ENCODE measurements around the gene TSPAN11.

Gene TSPAN11

DNA sequence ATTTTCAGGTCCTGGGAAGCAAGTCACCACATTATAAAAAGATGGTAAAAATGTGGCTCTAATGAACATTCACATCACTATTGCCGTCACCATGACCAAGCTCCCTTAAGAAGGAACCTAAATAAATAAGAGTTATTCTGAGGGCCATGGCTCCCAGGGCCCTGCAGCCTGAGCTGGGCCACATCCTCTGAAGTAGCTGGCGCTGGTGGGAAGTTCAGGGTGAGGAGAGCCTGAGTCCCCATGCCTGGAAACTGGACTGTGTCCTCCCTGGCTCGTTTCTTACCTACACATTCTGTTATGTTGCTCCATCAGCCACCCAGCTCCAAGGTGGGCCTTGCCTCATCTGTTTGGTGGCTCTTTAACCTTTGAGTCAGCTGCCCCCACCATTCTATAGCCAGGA, 42.5 kb downstream of the TSPAN11 start:
- no peak overlapping the region for H3K4me3 ChIP-seq (replicated peaks; ENCODE audit: low read depth, low read length)
- TF ChIP-seq, protein P1, sequence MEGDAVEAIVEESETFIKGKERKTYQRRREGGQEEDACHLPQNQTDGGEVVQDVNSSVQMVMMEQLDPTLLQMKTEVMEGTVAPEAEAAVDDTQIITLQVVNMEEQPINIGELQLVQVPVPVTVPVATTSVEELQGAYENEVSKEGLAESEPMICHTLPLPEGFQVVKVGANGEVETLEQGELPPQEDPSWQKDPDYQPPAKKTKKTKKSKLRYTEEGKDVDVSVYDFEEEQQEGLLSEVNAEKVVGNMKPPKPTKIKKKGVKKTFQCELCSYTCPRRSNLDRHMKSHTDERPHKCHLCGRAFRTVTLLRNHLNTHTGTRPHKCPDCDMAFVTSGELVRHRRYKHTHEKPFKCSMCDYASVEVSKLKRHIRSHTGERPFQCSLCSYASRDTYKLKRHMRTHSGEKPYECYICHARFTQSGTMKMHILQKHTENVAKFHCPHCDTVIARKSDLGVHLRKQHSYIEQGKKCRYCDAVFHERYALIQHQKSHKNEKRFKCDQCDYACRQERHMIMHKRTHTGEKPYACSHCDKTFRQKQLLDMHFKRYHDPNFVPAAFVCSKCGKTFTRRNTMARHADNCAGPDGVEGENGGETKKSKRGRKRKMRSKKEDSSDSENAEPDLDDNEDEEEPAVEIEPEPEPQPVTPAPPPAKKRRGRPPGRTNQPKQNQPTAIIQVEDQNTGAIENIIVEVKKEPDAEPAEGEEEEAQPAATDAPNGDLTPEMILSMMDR (IDR thresholded peaks at IDR 0.05; ENCODE audit: low read length, missing control alignments) = no peak
- no peak for DNase-seq (ENCODE audit: low read depth)

DNA sequence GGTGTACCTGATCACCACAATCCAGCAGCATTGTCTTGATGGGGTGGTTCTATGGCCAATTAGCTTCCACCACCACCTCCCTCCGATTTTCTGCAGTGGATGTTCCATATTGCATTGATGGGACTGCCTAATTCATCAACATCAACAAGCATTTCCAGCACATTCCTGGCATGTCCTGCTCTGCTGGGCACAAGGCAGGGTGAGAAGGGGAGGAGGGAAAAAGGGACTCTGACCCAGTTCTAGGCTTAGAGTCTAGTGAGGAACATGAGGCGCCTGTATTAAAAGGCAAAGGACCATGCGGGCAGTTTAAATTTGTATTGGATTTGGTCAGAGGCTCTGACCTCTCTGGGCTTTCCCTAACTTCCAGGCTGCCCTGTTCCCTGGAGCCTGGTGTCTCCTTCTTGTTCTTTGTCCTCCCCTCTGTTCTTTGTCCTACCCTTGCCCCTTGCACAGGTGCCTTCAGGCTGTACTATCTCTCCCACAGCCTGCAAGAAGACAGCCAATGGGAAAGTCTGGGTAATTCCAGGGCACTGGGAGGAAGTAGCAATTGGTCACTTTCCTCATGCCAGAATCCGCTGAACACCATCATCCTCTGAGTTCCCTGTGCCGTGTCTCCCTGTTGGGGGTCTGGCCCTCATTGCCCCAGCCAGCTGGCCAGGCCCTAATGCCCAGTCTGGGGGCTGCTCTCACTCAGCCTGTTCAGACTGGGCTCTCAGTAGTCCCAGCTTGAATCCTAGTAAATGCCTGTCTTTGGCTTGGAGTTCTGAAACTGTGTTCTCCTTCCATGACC, 43.3 kb downstream of the TSPAN11 start:
- DNase-seq (ENCODE audit: low read depth) = no peak
- TF ChIP-seq, protein P1 (IDR thresholded peaks at IDR 0.05; ENCODE audit: low read length, missing control alignments) = no peak
- H3K4me3 ChIP-seq (replicated peaks; ENCODE audit: low read depth, low read length) = no peak overlapping the region

DNA sequence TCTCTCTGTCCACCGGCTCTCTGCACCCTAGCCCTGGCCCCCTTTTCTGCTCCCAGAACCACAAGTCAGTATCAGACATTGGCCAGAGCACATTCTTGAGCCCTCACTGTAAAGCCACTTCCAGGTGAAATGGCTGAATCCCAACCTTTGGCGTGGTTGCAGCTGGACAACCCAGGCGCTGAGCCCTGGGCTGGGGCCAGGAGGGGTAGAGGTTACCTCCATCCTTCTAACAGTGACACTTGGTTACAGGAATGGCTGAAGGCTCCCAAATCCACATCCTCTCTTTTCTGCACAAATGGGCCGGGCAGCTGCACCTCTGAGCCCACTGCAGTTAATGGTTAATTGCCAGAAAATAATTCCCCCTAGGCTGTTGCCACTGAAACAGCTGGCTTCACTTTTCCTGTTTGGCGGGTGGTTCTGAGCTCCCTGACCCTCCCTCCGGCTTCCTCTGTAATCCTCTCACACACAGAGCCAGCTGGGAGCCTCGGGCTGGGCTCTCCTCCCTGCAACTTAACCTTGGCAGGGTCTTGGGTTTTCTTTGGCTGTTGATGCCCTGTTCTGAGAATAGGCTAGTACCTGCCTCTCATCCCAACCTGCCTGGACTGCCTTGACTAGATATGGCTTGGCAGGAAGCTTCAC, 44.1 kb downstream of the TSPAN11 start:
- TF ChIP-seq, protein P1 (IDR thresholded peaks at IDR 0.05; ENCODE audit: low read length, missing control alignments) = no peak
- DNase-seq (ENCODE audit: low read depth) = no peak
- no peak overlapping the region for H3K4me3 ChIP-seq (replicated peaks; ENCODE audit: low read depth, low read length)

DNA sequence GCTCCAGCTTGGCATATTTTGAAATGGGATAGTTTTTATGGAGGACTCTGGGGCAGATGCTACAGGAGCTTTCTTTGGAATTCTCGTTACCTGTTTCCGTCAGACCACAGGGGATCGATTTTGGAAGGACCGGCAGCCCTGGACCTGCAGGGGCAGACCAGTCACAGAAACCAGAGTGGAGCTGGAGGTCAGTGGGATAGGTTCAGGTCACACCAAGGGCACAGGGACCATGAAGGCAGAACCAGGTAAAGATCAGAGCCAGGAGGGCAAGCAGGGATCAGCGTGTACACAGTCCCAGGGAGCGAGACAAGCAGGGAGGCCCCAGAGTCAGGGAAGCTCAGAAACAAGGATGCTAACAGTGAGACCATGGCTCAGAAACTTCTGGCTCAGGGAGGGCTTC, 45.5 kb downstream of the TSPAN11 start:
- no peak for DNase-seq (ENCODE audit: low read depth)
- no peak overlapping the region for H3K4me3 ChIP-seq (replicated peaks; ENCODE audit: low read depth, low read length)
- TF ChIP-seq, protein P1 (IDR thresholded peaks at IDR 0.05; ENCODE audit: low read length, missing control alignments) = no peak

DNA sequence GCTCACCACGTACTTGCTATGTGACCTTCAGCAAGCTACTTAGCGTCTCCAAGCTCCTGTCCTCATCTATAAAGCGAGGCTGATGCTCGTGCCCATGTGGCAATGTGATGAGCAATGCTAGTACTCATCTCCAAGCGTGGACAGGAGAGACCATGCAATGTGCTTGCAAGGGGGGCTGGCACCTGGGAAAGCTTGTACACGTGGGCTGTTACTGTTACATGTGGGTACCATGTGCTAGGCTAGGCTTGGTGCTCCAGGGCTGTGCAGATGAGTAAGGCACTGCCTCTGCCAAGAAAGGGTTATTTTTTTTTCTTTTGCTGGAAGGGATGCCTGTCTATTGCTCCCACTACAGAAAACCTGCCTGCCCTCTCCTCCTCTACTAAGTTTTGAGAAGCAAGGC, 46.6 kb downstream of the TSPAN11 start:
- TF ChIP-seq, protein P1 (IDR thresholded peaks at IDR 0.05; ENCODE audit: low read length, missing control alignments) = no peak
- DNase-seq (ENCODE audit: low read depth) = no peak
- H3K4me3 ChIP-seq (replicated peaks; ENCODE audit: low read depth, low read length) = no peak overlapping the region

DNA sequence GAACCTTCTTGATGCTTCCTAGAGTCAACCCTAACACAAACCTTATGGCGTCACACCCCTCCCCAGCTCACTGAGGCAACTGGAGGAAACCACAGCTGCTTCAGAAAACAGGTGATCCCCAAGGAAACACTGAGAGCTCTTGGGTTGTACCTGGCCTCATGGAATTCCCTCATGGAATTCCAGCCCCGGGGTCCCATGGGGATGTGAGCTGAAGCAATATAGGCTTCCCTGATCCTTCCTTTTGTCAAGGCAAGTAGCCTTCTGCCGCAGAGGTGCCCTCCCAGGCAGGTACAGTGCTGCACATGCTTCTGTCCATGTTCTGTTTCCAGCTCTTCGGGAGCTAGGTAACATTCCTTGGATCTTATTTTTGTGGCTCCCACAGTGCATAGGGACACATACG, 47.3 kb downstream of the TSPAN11 start:
- TF ChIP-seq, protein P1 (IDR thresholded peaks at IDR 0.05; ENCODE audit: low read length, missing control alignments) = no peak
- no peak overlapping the region for H3K4me3 ChIP-seq (replicated peaks; ENCODE audit: low read depth, low read length)
- DNase-seq (ENCODE audit: low read depth) = no peak
